ENCODE data around the gene ARAP3.

Gene ARAP3

GRCh38 chr5:141669520-141669919, 12.5 kb downstream of the ARAP3 start:
- DNase-seq = no peak

- DNase-seq = no peak
Observed at GRCh38 chr5:141668601-141669265, 13.3 kb downstream of the ARAP3 start.

GRCh38 chr5:141665995-141666940, 15.8 kb downstream of the ARAP3 start:
- DNase-seq = no peak

- DNase-seq = peak; percentile 57
Observed at GRCh38 chr5:141664733-141665461, 17.1 kb downstream of the ARAP3 start.

GRCh38 chr5:141663506-141663905, 18.5 kb downstream of the ARAP3 start:
- no peak for DNase-seq

GRCh38 chr5:141662028-141662427, 20.0 kb downstream of the ARAP3 start:
- DNase-seq = no peak

- DNase-seq = no peak
Observed at GRCh38 chr5:141657937-141658545, 24.0 kb downstream of the ARAP3 start.

- DNase-seq = no peak
Observed at GRCh38 chr5:141657404-141657803, 24.6 kb downstream of the ARAP3 start.

GRCh38 chr5:141656396-141656795, 25.6 kb downstream of the ARAP3 start:
- no peak for DNase-seq

- DNase-seq = no peak
Observed at GRCh38 chr5:141655020-141655419, 27.0 kb downstream of the ARAP3 start.

GRCh38 chr5:141654298-141654697, 27.7 kb downstream of the ARAP3 start:
- DNase-seq = no peak

- no peak for DNase-seq
Observed at GRCh38 chr5:141651728-141652105, 30.3 kb downstream of the ARAP3 start.

- peak; percentile 73 for DNase-seq
Observed at GRCh38 chr5:141650851-141651727, 30.9 kb downstream of the ARAP3 start, which contains the start of gene FCHSD1. Gene FCHSD1 (minus strand): TSS chr5:141651418. CDS start chr5:141651368, 50 bp downstream.

GRCh38 chr5:141649972-141650371, 32.1 kb downstream of the ARAP3 start:
- DNase-seq = no peak

GRCh38 chr5:141649056-141649688, 32.9 kb downstream of the ARAP3 start:
- no peak for DNase-seq

- DNase-seq = no peak
Observed at GRCh38 chr5:141647851-141648250, 34.2 kb downstream of the ARAP3 start.

GRCh38 chr5:141647242-141647641, 34.8 kb downstream of the ARAP3 start:
- DNase-seq = no peak

- DNase-seq = no peak
Observed at GRCh38 chr5:141646026-141646425, 36.0 kb downstream of the ARAP3 start.

- no peak for DNase-seq
Observed at GRCh38 chr5:141641634-141642267, 40.3 kb downstream of the ARAP3 start.

- no peak for DNase-seq
Observed at GRCh38 chr5:141640698-141641097, 41.3 kb downstream of the ARAP3 start.

GRCh38 chr5:141640051-141640415, 42.0 kb downstream of the ARAP3 start:
- DNase-seq = no peak

Data from stimulated activated naive CD4-positive, alpha-beta T cell treated with Interleukin-2 at 50 U/mL for 16 hours (primary cell).